ENCODE measurements around the gene FLNC. TPM values are rescaled to one million over a fixed set of nuclear protein-coding genes. Genes with fewer than 3 reads are reported as not detected.

Gene FLNC
- total and polyA plus RNA-seq, 9 of the 15 experiments (the other 6 are each of a cell fraction or from before 2014, with no cell fraction given): 0.90 to 155 (median 28.8) TPM

GRCh38 chr7:128783143-128783861, 46.9 kb upstream of the FLNC start (continued):
- TF ChIP-seq RREB1 (CRISPR knock-in tag; IDR thresholded peaks at IDR 0.05) (peak; percentile 97), TBL1XR1 (IDR thresholded peaks at IDR 0.05; ENCODE audit: low read length in 2 of 2) (peak; percentile 76 to 99; a peak in 3 of 4 replicates), BCOR (IDR thresholded peaks at IDR 0.05) (peak; percentile 73; the same call in 1 of the 2 replicates), ZZZ3 (IDR thresholded peaks at IDR 0.05) (no peak), STAT5A (IDR thresholded peaks at IDR 0.05; ENCODE audit: borderline replicate concordance, low read length) (peak; percentile 77), HNRNPLL (IDR thresholded peaks at IDR 0.05; ENCODE audit: low read depth, low read length, poor library complexity, severe bottlenecking) (peak; percentile 69), MAFF (IDR thresholded peaks at IDR 0.05; ENCODE audit: low read length) (peak; percentile 25; the same call in 1 of the 2 replicates), MAFG (tag; conservative IDR thresholded peaks at IDR 0.05) (no peak), ADNP (tag; IDR thresholded peaks at IDR 0.05) (peak; percentile 95), ZBTB1 (CRISPR knock-in tag; IDR thresholded peaks at IDR 0.05; ENCODE audit: borderline replicate concordance, low read depth) (0 out of 2 replicates have a peak, but pooled peaks have one; percentile 62), SRSF7 (optimal IDR thresholded peaks at IDR 0.05; ENCODE audit: low read depth, low read length) (no peak), CBFB (CRISPR knock-in tag; IDR thresholded peaks at IDR 0.05) (no peak), RCOR1 (IDR thresholded peaks at IDR 0.05; ENCODE audit: borderline replicate concordance in 1 of 2, low read depth in 2 of 2, low read length in 2 of 2) (peak; percentile 80 to 95; a peak in 3 of 4 replicates), NCOA2 (IDR thresholded peaks at IDR 0.05; ENCODE audit: partially characterized antibody in 2 of 2) (no peak), ZNF212 (CRISPR knock-in tag; IDR thresholded peaks at IDR 0.05) (0 out of 2 replicates have a peak, but pooled peaks have one; percentile 58), ZNF644 (tag; IDR thresholded peaks at IDR 0.05; ENCODE audit: low read depth) (0 out of 2 replicates have a peak, but pooled peaks have one; percentile 27), ZNF668 (CRISPR knock-in tag; IDR thresholded peaks at IDR 0.05) (peak; percentile 62; the same call in 1 of the 2 replicates), ZSCAN29 (IDR thresholded peaks at IDR 0.05) (peak; percentile 79)
- TF ChIP-seq, protein P1, sequence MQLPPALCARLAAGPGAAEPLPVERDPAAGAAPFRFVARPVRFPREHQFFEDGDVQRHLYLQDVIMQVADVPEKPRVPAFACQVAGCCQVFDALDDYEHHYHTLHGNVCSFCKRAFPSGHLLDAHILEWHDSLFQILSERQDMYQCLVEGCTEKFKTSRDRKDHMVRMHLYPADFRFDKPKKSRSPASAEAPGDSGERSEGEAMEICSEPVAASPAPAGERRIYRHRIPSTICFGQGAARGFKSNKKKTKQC (CRISPR knock-in tag; IDR thresholded peaks at IDR 0.05): peak; percentile 98
- TF ChIP-seq, protein P2, sequence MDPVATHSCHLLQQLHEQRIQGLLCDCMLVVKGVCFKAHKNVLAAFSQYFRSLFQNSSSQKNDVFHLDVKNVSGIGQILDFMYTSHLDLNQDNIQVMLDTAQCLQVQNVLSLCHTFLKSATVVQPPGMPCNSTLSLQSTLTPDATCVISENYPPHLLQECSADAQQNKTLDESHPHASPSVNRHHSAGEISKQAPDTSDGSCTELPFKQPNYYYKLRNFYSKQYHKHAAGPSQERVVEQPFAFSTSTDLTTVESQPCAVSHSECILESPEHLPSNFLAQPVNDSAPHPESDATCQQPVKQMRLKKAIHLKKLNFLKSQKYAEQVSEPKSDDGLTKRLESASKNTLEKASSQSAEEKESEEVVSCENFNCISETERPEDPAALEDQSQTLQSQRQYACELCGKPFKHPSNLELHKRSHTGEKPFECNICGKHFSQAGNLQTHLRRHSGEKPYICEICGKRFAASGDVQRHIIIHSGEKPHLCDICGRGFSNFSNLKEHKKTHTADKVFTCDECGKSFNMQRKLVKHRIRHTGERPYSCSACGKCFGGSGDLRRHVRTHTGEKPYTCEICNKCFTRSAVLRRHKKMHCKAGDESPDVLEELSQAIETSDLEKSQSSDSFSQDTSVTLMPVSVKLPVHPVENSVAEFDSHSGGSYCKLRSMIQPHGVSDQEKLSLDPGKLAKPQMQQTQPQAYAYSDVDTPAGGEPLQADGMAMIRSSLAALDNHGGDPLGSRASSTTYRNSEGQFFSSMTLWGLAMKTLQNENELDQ (CRISPR knock-in tag; IDR thresholded peaks at IDR 0.05; ENCODE audit: borderline replicate concordance): no peak
